ENCODE measurements around the gene KCNIP1.

Gene KCNIP1

GRCh38 chr5:170711300-170711699, 207.5 kb downstream of the KCNIP1 start:
- DNase-seq (ENCODE audit: low read depth), result no peak

GRCh38 chr5:170715141-170715540, 211.3 kb downstream of the KCNIP1 start:
- DNase-seq (ENCODE audit: low read depth), result no peak

GRCh38 chr5:170716396-170716795, 212.6 kb downstream of the KCNIP1 start:
- no peak for DNase-seq (ENCODE audit: low read depth)

GRCh38 chr5:170719551-170719950, 215.7 kb downstream of the KCNIP1 start:
- DNase-seq (ENCODE audit: low read depth), result no peak

- no peak for DNase-seq (ENCODE audit: low read depth)
Observed at GRCh38 chr5:170720179-170720578, 216.4 kb downstream of the KCNIP1 start.

- DNase-seq (ENCODE audit: low read depth), result no peak
Observed at GRCh38 chr5:170720984-170721383, 217.2 kb downstream of the KCNIP1 start.

GRCh38 chr5:170721681-170722080, 217.9 kb downstream of the KCNIP1 start:
- no peak for DNase-seq (ENCODE audit: low read depth)

GRCh38 chr5:170722316-170722715, 218.5 kb downstream of the KCNIP1 start:
- no peak for DNase-seq (ENCODE audit: low read depth)

GRCh38 chr5:170731052-170731451, 227.2 kb downstream of the KCNIP1 start:
- DNase-seq (ENCODE audit: low read depth), result no peak

- DNase-seq (ENCODE audit: low read depth), result no peak
Observed at GRCh38 chr5:170732685-170733084, 228.9 kb downstream of the KCNIP1 start.

- DNase-seq (ENCODE audit: low read depth), result no peak
Observed at GRCh38 chr5:170736966-170737365, 233.1 kb downstream of the KCNIP1 start.

GRCh38 chr5:170737591-170737990, 233.8 kb downstream of the KCNIP1 start:
- DNase-seq (ENCODE audit: low read depth), result no peak

- no peak for DNase-seq (ENCODE audit: low read depth)
Observed at GRCh38 chr5:170738840-170739239, 235.0 kb downstream of the KCNIP1 start.

- no peak for DNase-seq (ENCODE audit: low read depth)
Observed at GRCh38 chr5:170739446-170739845, 235.6 kb downstream of the KCNIP1 start.

- no peak for DNase-seq (ENCODE audit: low read depth)
Observed at GRCh38 chr5:170740551-170741205, 236.9 kb downstream of the KCNIP1 start.

GRCh38 chr5:170741801-170742200, 238.0 kb downstream of the KCNIP1 start:
- no peak for DNase-seq (ENCODE audit: low read depth)

GRCh38 chr5:170743876-170744212, 240.0 kb downstream of the KCNIP1 start:
- no peak for DNase-seq (ENCODE audit: low read depth)

GRCh38 chr5:170745481-170746071, 241.8 kb downstream of the KCNIP1 start:
- no peak for DNase-seq (ENCODE audit: low read depth)

- DNase-seq (ENCODE audit: low read depth), result no peak
Observed at GRCh38 chr5:170746075-170746960, 242.5 kb downstream of the KCNIP1 start.

GRCh38 chr5:170746961-170747340, 243.1 kb downstream of the KCNIP1 start:
- no peak for DNase-seq (ENCODE audit: low read depth)

GRCh38 chr5:170747357-170747756, 243.5 kb downstream of the KCNIP1 start:
- no peak for DNase-seq (ENCODE audit: low read depth)

- DNase-seq (ENCODE audit: low read depth), result no peak
Observed at GRCh38 chr5:170747851-170748250, 244.0 kb downstream of the KCNIP1 start.

- DNase-seq (ENCODE audit: low read depth), result no peak
Observed at GRCh38 chr5:170748951-170749471, 245.2 kb downstream of the KCNIP1 start.
